Transverse colon (tissue), 4 donors: ENCODE results near the gene IL1RL2. TPM values are rescaled to one million over a fixed set of nuclear protein-coding genes. Genes with fewer than 3 reads are reported as not detected.

ENCODE experiments used
- DNase-seq: peaks from one replicate; pipeline ENCODE4 v3.0.0-alpha.2; 2019
- H3K27ac ChIP-seq, 4 donors: fragments of 200-600 bp; sonication (generic); 2 replicates each; pipeline ENCODE4 v1.5.1; 2016 to 2018; ENCODE audit warnings: inconsistent platforms in 4 of 4
- H3K27me3 ChIP-seq: fragments of 200-600 bp; sonication (generic); 2 replicates; pipeline ENCODE4 v1.5.1; 2017; ENCODE audit warnings: inconsistent platforms
- H3K36me3 ChIP-seq, 4 donors: fragments of 200-600 bp; sonication (generic); 2 replicates each; pipeline ENCODE4 v1.5.1; 2017 to 2019; ENCODE audit warnings: inconsistent platforms in 4 of 4
- H3K4me1 ChIP-seq, 4 donors: fragments of 200-600 bp; sonication (generic); 2 replicates each; pipeline ENCODE4 v1.5.1; 2017 to 2020; ENCODE audit warnings: inconsistent platforms in 4 of 4
- H3K4me3 ChIP-seq, 4 donors: fragments of 200-600 bp; sonication (generic); 1 replicate in 1 of 4; 2 replicates in 3 of 4; pipeline versions ENCODE4 v1.5.1 to v1.6.1; 2017 to 2019; ENCODE audit warnings: inconsistent platforms in 4 of 4
- H3K9me3 ChIP-seq, 2 donors: fragments of 200-600 bp; sonication (generic); 2 replicates each; pipeline ENCODE4 v1.5.1; 2017 to 2019; ENCODE audit warnings: inconsistent platforms in 2 of 2
- EP300 ChIP-seq: sonication (generic); formaldehyde crosslinking; IDR thresholded peaks from one replicate; pipeline ENCODE4 v1.6.1; 2017; ENCODE audit warnings: antibody characterized with exemption, low read depth
- POLR2A ChIP-seq: fragments of 450-650 bp; IDR thresholded peaks from one replicate; pipeline ENCODE4 v1.6.1; 2016; ENCODE audit warnings: antibody characterized with exemption, mild to moderate bottlenecking, moderate library complexity
- POLR2AphosphoS5 ChIP-seq, 3 donors: sonication (generic); formaldehyde crosslinking; IDR thresholded peaks; one replicate each; pipeline ENCODE4 v1.6.1; 2016; ENCODE audit warnings: antibody characterized with exemption in 3 of 3
- WGBS, 2 donors: methylation state at CpG; one replicate each; pipeline ENCODE4 v1.1.5; 2018; ENCODE audit warnings: low coverage in 1 of 2; 5-methylcytosine and 5-hydroxymethylcytosine counted together
- in situ Hi-C, 4 donors: fragments of 200-750 bp; cut with MboI; loops; one replicate each; pipeline versions ENCODE4 v1.15.0 to v1.15.1; 2017; ENCODE audit warnings: low sequenced_read_pairs in 3 of 4, low pct_ligation_motif_present in 1 of 4, low pct_unique_long_range_greater_than_20kb in 1 of 4
- intact Hi-C: fragments of 100-400 bp; cut with DNase I; formaldehyde crosslinking; loops from one replicate; pipeline ENCODE4 v1.15.1; 2023; ENCODE audit warnings: low total_unique reads
- total RNA-seq, 4 donors: library from RNA; depleted of rRNA; stranded (reverse); fragments of >200 nt; gene quantifications; one replicate each; pipeline ENCODE4 v1.1.0, GENCODE V29; 2016
- TF ChIP-seq, protein P1 (sequence below), 5 experiments: fragments of 200-600 bp in 3 of 5; fragments of 450-650 bp in 2 of 5; sonication (generic) in 3 of 5; IDR thresholded peaks; 1 replicate in 2 of 5; 2 replicates in 3 of 5; pipeline ENCODE4 v1.5.1; 2016 to 2017; ENCODE audit warnings: antibody characterized with exemption in 5 of 5, inconsistent platforms in 3 of 5, mild to moderate bottlenecking in 2 of 5, moderate library complexity in 1 of 5

The IL1RL2 gene
- total RNA-seq, 4 donors from 2014 or later: 1.5 to 1.9 TPM; not detected in 2

DNA sequence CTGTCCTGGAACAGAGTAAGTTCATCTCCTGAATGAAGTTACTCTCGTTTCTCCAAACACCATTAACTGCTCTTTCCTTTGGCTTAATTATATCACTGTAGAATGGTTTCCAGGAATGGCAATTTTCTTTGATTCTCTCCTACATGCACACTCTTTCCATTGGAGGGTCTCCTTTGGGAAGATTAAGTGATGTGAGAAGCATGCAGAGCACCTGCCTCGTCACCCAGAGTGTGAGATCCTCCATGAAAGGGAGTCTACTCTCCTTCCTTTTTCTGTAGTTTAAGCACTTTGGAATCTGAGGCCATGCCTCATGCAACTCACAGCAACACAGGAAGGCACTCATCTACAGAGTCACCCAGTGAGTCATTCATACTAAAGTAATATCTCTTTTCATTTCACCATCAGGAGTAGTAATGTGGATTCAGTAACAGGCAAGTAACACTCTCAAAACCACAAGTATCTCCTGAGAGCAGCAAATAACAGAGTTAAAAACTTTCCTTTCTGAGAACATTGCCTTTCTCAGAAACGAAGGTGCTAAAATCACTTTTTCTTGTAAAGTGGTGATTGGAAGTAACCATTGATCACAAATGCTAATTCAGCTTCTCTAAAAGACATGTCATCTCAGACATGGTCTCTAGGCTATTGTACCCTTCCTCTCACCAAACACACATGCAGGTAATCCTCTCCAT is 71.7 kb downstream of the IL1RL2 start:
- no peaks in the 10 kb centered on the region for H3K27me3 ChIP-seq
- DNase-seq: no peak
- H3K9me3 ChIP-seq: no peaks in the 10 kb centered on the region
- intact Hi-C loops (no loop called here), in situ Hi-C loops (loop anchor here in 3 of 4 donors (10.0 kb wide), 4 partner anchors 86 to 186 kb away; partner anchors contain the start of gene IL18R1 (in 1 of the 3))
- no peak overlapping the region for H3K4me3 ChIP-seq
- H3K27ac ChIP-seq: no peak overlapping the region
- TF ChIP-seq, protein P1, sequence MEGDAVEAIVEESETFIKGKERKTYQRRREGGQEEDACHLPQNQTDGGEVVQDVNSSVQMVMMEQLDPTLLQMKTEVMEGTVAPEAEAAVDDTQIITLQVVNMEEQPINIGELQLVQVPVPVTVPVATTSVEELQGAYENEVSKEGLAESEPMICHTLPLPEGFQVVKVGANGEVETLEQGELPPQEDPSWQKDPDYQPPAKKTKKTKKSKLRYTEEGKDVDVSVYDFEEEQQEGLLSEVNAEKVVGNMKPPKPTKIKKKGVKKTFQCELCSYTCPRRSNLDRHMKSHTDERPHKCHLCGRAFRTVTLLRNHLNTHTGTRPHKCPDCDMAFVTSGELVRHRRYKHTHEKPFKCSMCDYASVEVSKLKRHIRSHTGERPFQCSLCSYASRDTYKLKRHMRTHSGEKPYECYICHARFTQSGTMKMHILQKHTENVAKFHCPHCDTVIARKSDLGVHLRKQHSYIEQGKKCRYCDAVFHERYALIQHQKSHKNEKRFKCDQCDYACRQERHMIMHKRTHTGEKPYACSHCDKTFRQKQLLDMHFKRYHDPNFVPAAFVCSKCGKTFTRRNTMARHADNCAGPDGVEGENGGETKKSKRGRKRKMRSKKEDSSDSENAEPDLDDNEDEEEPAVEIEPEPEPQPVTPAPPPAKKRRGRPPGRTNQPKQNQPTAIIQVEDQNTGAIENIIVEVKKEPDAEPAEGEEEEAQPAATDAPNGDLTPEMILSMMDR (IDR thresholded peaks at IDR 0.05): no peak
- TF ChIP-seq EP300: no peak
- 72 to 75% methylated on average over 2 to 3 of the region's 3 CpGs for WGBS, 2 donors
- H3K4me1 ChIP-seq: peaks cover 0 to 4% (median 0%) of the 10 kb centered on the region in 4 donors
- no peaks in the 10 kb centered on the region for H3K36me3 ChIP-seq

- Histone ChIP-seq H3K27ac (no peak overlapping the region), H3K4me3 (no peak overlapping the region), H3K36me3 (no peaks in the 10 kb centered on the region), H3K4me1 (peaks cover 0 to under 1% (median 0%) of the 10 kb centered on the region in 4 donors), H3K9me3 (no peaks in the 10 kb centered on the region), H3K27me3 (no peaks in the 10 kb centered on the region)
- in situ Hi-C loops: no loop called here
- WGBS, 2 donors: 83 to 86% methylated on average over 2 to 5 of the region's 5 CpGs
- no peak for DNase-seq
- intact Hi-C loops: no loop called here
- no peak for TF ChIP-seq EP300
- TF ChIP-seq POLR2AphosphoS5 (IDR thresholded peaks at IDR 0.05): no peak
- TF ChIP-seq, protein P1 (IDR thresholded peaks at IDR 0.05): no peak
- TF ChIP-seq POLR2A: no peak
Observed at GRCh38 chr2:102261467-102262135, 74.8 kb downstream of the IL1RL2 start.

- Histone ChIP-seq H3K27me3 (no peaks in the 10 kb centered on the region), H3K27ac (no peak overlapping the region), H3K36me3 (no peaks in the 10 kb centered on the region), H3K4me1 (no peaks in the 10 kb centered on the region), H3K9me3 (no peaks in the 10 kb centered on the region), H3K4me3 (no peak overlapping the region)
- in situ Hi-C loops: no loop called here
- no peak for DNase-seq
- WGBS, 2 donors: 53 to 67% methylated on average over 3 to 6 of the region's 6 CpGs
- TF ChIP-seq POLR2A (no peak), EP300 (no peak), POLR2AphosphoS5 (IDR thresholded peaks at IDR 0.05) (no peak)
- TF ChIP-seq, protein P1 (IDR thresholded peaks at IDR 0.05): no peak
- intact Hi-C loops: no loop called here
Observed at GRCh38 chr2:102262216-102263129, 75.7 kb downstream of the IL1RL2 start.

DNA sequence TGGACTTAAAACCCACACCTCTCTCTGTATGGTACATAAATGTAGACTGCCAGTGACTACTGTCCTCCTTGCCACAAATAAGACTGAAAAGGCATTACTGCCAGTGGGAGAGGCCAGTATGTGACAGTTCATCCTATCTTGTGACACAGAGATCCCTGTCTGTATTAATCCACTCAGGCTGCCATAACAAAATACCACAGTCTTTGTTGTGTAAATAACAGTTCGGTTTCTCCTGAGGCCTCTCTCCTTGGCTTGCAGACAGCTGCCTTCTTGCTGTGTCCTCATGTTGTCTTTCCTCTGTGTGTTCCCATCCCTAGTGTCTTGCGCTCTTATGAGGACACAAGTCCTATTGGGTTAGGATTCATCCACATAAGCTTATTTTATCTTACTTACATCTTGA is 78.1 kb downstream of the IL1RL2 start:
- intact Hi-C loops (no loop called here), in situ Hi-C loops (no loop called here)
- DNase-seq: no peak
- Histone ChIP-seq H3K36me3 (no peaks in the 10 kb centered on the region), H3K27me3 (no peaks in the 10 kb centered on the region), H3K9me3 (no peaks in the 10 kb centered on the region), H3K27ac (no peak overlapping the region), H3K4me3 (no peak overlapping the region), H3K4me1 (no peaks in the 10 kb centered on the region)
- TF ChIP-seq, protein P1 (IDR thresholded peaks at IDR 0.05): no peak
- TF ChIP-seq POLR2AphosphoS5 (IDR thresholded peaks at IDR 0.05): no peak
- TF ChIP-seq EP300: no peak
- TF ChIP-seq POLR2A: no peak
- WGBS, 2 donors: 83 to 93% methylated on average over 1 to 2 of the region's 2 CpGs
